ENCODE results near the gene PFDN2.
"Not testable (repeated sequence)": the region's sequence is repeated elsewhere in the genome, so short reads cannot be mapped to it uniquely, and the experiment has no call there.

PFDN2 gene

GRCh38 chr1:161066694-161067093 lies 51.1 kb downstream of the PFDN2 start:
- TF ChIP-seq EZH2phosphoT487 (IDR thresholded peaks at IDR 0.05; ENCODE audit: low read length), result no peak
- no peak for TF ChIP-seq CTCF (IDR thresholded peaks at IDR 0.05; ENCODE audit: low read length)
- no peak for TF ChIP-seq EZH2 (optimal IDR thresholded peaks at IDR 0.05; ENCODE audit: low read depth, low read length)
- H3K36me3 ChIP-seq (replicated peaks; ENCODE audit: insufficient read depth, low read length), result no peaks in the 10 kb centered on the region
- H3K9ac ChIP-seq (ENCODE audit: low read length), result no peak overlapping the region
- H3K27ac ChIP-seq (ENCODE audit: low read length), result no peak overlapping the region; the same call in 1 of the 2 replicates
- peaks cover 78% of the 10 kb centered on the region for H3K79me2 ChIP-seq (ENCODE audit: low read length)
- H3K9me2 ChIP-seq (replicated peaks; ENCODE audit: insufficient read depth, low read length), result no peaks in the 10 kb centered on the region
- H4K20me1 ChIP-seq (ENCODE audit: insufficient read depth, low read length), result no peaks in the 10 kb centered on the region
- H3K4me2 ChIP-seq (ENCODE audit: low read depth, low read length), result peak overlapping the region; percentile 5; the same call in 1 of the 2 replicates
- peaks cover 49% of the 10 kb centered on the region for H3K4me1 ChIP-seq (ENCODE audit: low read length)
- no peaks in the 10 kb centered on the region for H3K27me3 ChIP-seq (replicated peaks; ENCODE audit: insufficient read depth, low read length)
- peaks cover 36% of the 10 kb centered on the region for H3F3A ChIP-seq (ENCODE audit: insufficient read depth, low read length)
- no peak overlapping the region for H3K4me3 ChIP-seq (ENCODE audit: low read length)
- no peak for DNase-seq
- H2AFZ ChIP-seq (ENCODE audit: low read length), result no peak overlapping the region
- H3K9me3 ChIP-seq (replicated peaks; ENCODE audit: insufficient read depth, low read length), result no peaks in the 10 kb centered on the region

GRCh38 chr1:161065681-161066080 lies 52.2 kb downstream of the PFDN2 start:
- H3K9me2 ChIP-seq (replicated peaks; ENCODE audit: insufficient read depth, low read length); DNase-seq; H3K9me3 ChIP-seq (replicated peaks; ENCODE audit: insufficient read depth, low read length); H3K27ac ChIP-seq (ENCODE audit: low read length); H3K27me3 ChIP-seq (replicated peaks; ENCODE audit: insufficient read depth, low read length); H3K4me2 ChIP-seq (ENCODE audit: low read depth, low read length); H3K4me3 ChIP-seq (ENCODE audit: low read length); H3K36me3 ChIP-seq (replicated peaks; ENCODE audit: insufficient read depth, low read length); H3K9ac ChIP-seq (ENCODE audit: low read length); H4K20me1 ChIP-seq (ENCODE audit: insufficient read depth, low read length); H2AFZ ChIP-seq (ENCODE audit: low read length): not testable (repeated sequence)
- Histone ChIP-seq H3F3A (ENCODE audit: insufficient read depth, low read length) (peaks cover 43% of the 10 kb centered on the region), H3K79me2 (ENCODE audit: low read length) (peaks cover 88% of the 10 kb centered on the region), H3K4me1 (ENCODE audit: low read length) (peaks cover 50% of the 10 kb centered on the region)

- peaks cover 57% of the 10 kb centered on the region for H3K4me1 ChIP-seq (ENCODE audit: low read length)
- H2AFZ ChIP-seq (ENCODE audit: low read length); H3K9me2 ChIP-seq (replicated peaks; ENCODE audit: insufficient read depth, low read length); H3K9me3 ChIP-seq (replicated peaks; ENCODE audit: insufficient read depth, low read length); H3K4me3 ChIP-seq (ENCODE audit: low read length); H4K20me1 ChIP-seq (ENCODE audit: insufficient read depth, low read length); H3K9ac ChIP-seq (ENCODE audit: low read length); DNase-seq; H3K36me3 ChIP-seq (replicated peaks; ENCODE audit: insufficient read depth, low read length); H3K27me3 ChIP-seq (replicated peaks; ENCODE audit: insufficient read depth, low read length): not testable (repeated sequence)
- peaks cover 92% of the 10 kb centered on the region for H3K79me2 ChIP-seq (ENCODE audit: low read length)
- peak overlapping the region; percentile 11; the same call in 1 of the 2 replicates for H3K27ac ChIP-seq (ENCODE audit: low read length)
- H3K4me2 ChIP-seq (ENCODE audit: low read depth, low read length), result peak overlapping the region; percentile 3; the same call in 1 of the 2 replicates
- H3F3A ChIP-seq (ENCODE audit: insufficient read depth, low read length), result peaks cover 41% of the 10 kb centered on the region
Measured at GRCh38 chr1:161063936-161064335, 53.9 kb downstream of the PFDN2 start.

GRCh38 chr1:161061419-161061818 lies 56.4 kb downstream of the PFDN2 start:
- H3K36me3 ChIP-seq (replicated peaks; ENCODE audit: insufficient read depth, low read length), result peaks cover 8% of the 10 kb centered on the region
- H3K4me1 ChIP-seq (ENCODE audit: low read length), result peaks cover 43% of the 10 kb centered on the region
- TF ChIP-seq EZH2 (optimal IDR thresholded peaks at IDR 0.05; ENCODE audit: low read depth, low read length), result no peak
- no peak for TF ChIP-seq EZH2phosphoT487 (IDR thresholded peaks at IDR 0.05; ENCODE audit: low read length)
- no peak for TF ChIP-seq CTCF (IDR thresholded peaks at IDR 0.05; ENCODE audit: low read length)
- peaks cover 35% of the 10 kb centered on the region for H3F3A ChIP-seq (ENCODE audit: insufficient read depth, low read length)
- peaks cover 89% of the 10 kb centered on the region for H3K79me2 ChIP-seq (ENCODE audit: low read length)
- H2AFZ ChIP-seq (ENCODE audit: low read length), result no peak overlapping the region
- no peak for DNase-seq
- no peaks in the 10 kb centered on the region for H3K9me3 ChIP-seq (replicated peaks; ENCODE audit: insufficient read depth, low read length)
- H3K27me3 ChIP-seq (replicated peaks; ENCODE audit: insufficient read depth, low read length), result no peaks in the 10 kb centered on the region
- no peak overlapping the region for H3K9ac ChIP-seq (ENCODE audit: low read length)
- H4K20me1 ChIP-seq (ENCODE audit: insufficient read depth, low read length), result no peaks in the 10 kb centered on the region
- H3K9me2 ChIP-seq (replicated peaks; ENCODE audit: insufficient read depth, low read length), result no peaks in the 10 kb centered on the region
- peak overlapping the region; percentile 64; the same call in 1 of the 2 replicates for H3K4me2 ChIP-seq (ENCODE audit: low read depth, low read length)
- peak overlapping the region; percentile 86; the same call in 1 of the 2 replicates for H3K27ac ChIP-seq (ENCODE audit: low read length)
- no peak overlapping the region for H3K4me3 ChIP-seq (ENCODE audit: low read length)

All from MM.1S (cell line).